OCI-LY7 (cell line): ENCODE results near the gene POLR2E. TPM values are rescaled to one million over a fixed set of nuclear protein-coding genes. Genes with fewer than 3 reads are reported as not detected.
A peak's percentile ranks its signal among the peaks of the same experiment; 100 is the strongest.

Experiments used
- BruUV-seq: library from RNA; stranded (reverse); fragments of 400-500 nt; replicated peaks from 2 replicates; lab custom pipeline; 2021; lab: Mats Ljungman, UMichigan
- CTCF ChIA-PET: fragments of 300-600 bp; sonication (Branson Sonifier 250); formaldehyde crosslinking; loops from one replicate; lab custom pipeline; 2022; ENCODE audit warnings: antibody characterized with exemption; ENCODE audit not compliant: unreplicated experiment; lab: Charles Lee
- POLR2A ChIA-PET: fragments of 300-600 bp; sonication (Branson Sonifier 250); formaldehyde crosslinking; loops from one replicate; lab custom pipeline; 2022; ENCODE audit warnings: antibody characterized with exemption; lab: Charles Lee
- DNase-seq: peaks from one replicate; pipeline ENCODE4 v3.0.0-alpha.2; 2015; ENCODE audit warnings: low spot score
- H2AFZ ChIP-seq: fragments of 200-600 bp; sonication (generic), shearing (Covaris generic); 2 replicates; pipeline ENCODE4 v1.6.1; 2014; ENCODE audit warnings: mild to moderate bottlenecking, antibody characterized with exemption, low read length, moderate library complexity
- H3K27ac ChIP-seq: fragments of 200-600 bp; sonication (generic); 2 replicates; pipeline ENCODE4 v1.5.1; 2014; ENCODE audit warnings: mixed run types, low read depth, mild to moderate bottlenecking, moderate library complexity, low read length, inconsistent platforms; ENCODE audit not compliant: poor library complexity, severe bottlenecking
- H3K36me3 ChIP-seq: fragments of 200-600 bp; sonication (generic); 2 replicates; pipeline ENCODE4 v1.6.1; 2014; ENCODE audit warnings: mild to moderate bottlenecking, antibody characterized with exemption, low read length, moderate library complexity, mixed read lengths; ENCODE audit not compliant: insufficient read depth
- H3K4me1 ChIP-seq: fragments of 200-600 bp; sonication (generic); 2 replicates; pipeline ENCODE4 v1.5.1; 2014; ENCODE audit warnings: mild to moderate bottlenecking, low read length; ENCODE audit not compliant: insufficient read depth, poor library complexity, severe bottlenecking
- H3K4me2 ChIP-seq: fragments of 200-600 bp; sonication (generic); 2 replicates; pipeline ENCODE4 v1.6.1; 2014; ENCODE audit warnings: mild to moderate bottlenecking, low read length
- H3K4me3 ChIP-seq: fragments of 200-600 bp; sonication (generic); 2 replicates; pipeline ENCODE4 v1.5.1; 2014; ENCODE audit warnings: mild to moderate bottlenecking, low read depth, low read length; ENCODE audit not compliant: poor library complexity, severe bottlenecking
- H3K79me2 ChIP-seq: fragments of 200-600 bp; sonication (generic); 2 replicates; pipeline ENCODE4 v1.6.1; 2016; ENCODE audit warnings: low read depth, mild to moderate bottlenecking, low read length, moderate library complexity, mixed read lengths; ENCODE audit not compliant: insufficient read depth
- H3K9me2 ChIP-seq: fragments of 200-600 bp; sonication (generic); 2 replicates; pipeline ENCODE4 v1.6.1; 2016; ENCODE audit warnings: mild to moderate bottlenecking, low read length, mixed read lengths; ENCODE audit not compliant: insufficient read depth
- H3K9me3 ChIP-seq: fragments of 200-600 bp; sonication (generic); 2 replicates; pipeline ENCODE4 v1.6.1; 2014; ENCODE audit warnings: mild to moderate bottlenecking, mixed run types, low read length, mixed read lengths
- H4K20me1 ChIP-seq: fragments of 200-600 bp; sonication (generic); 2 replicates; pipeline ENCODE4 v1.6.1; 2014; ENCODE audit warnings: mild to moderate bottlenecking, antibody characterized with exemption, low read length, moderate library complexity, mixed read lengths; ENCODE audit not compliant: insufficient read depth
- CTCF ChIP-seq: fragments of 200-600 bp; sonication (generic); conservative IDR thresholded peaks from 2 replicates; pipeline ENCODE4 v1.5.1; 2014; ENCODE audit warnings: mild to moderate bottlenecking, antibody characterized with exemption, low read length, moderate library complexity, mixed read lengths
- EZH2phosphoT487 ChIP-seq: fragments of 200-600 bp; sonication (generic); IDR thresholded peaks from 2 replicates; pipeline ENCODE4 v1.6.1; 2018; ENCODE audit warnings: low read depth, borderline replicate concordance, mild to moderate bottlenecking, mixed run types, antibody characterized with exemption, low read length, moderate library complexity, mixed read lengths
- intact Hi-C: fragments of 100-400 bp; cut with micrococcal nuclease; formaldehyde crosslinking; loops from one replicate; pipeline ENCODE4 v1.10.0; 2022; ENCODE audit not compliant: unreplicated experiment
- total RNA-seq, 2 experiments: library from RNA; depleted of rRNA in 1 of 2; stranded (reverse); fragments of >200 nt in 1 of 2; shearing (Covaris generic) in 1 of 2; gene quantifications; 2 replicates each; pipeline ENCODE4 v1.2.3, GENCODE V29; 2014 to 2022

POLR2E gene
- total RNA-seq, 2 experiments from 2014 or later, result 153 to 193 TPM

- intact Hi-C loops, result loop anchor here (1.0 to 5.0 kb wide), 2 partner anchors 8 to 33 kb away; partner anchors contain the start of gene GPX4
- TF ChIP-seq EZH2phosphoT487, result no peak
- TF ChIP-seq CTCF, result no peak; the same call in 1 of the 2 replicates
- peaks cover 32% of the 10 kb centered on the region for H3K79me2 ChIP-seq
- DNase-seq, result peak; percentile 78
- H2AFZ ChIP-seq, result no peak overlapping the region
- H3K9me3 ChIP-seq, result no peaks in the 10 kb centered on the region
- H3K4me2 ChIP-seq, result peak overlapping the region; percentile 99
- peaks cover 52% of the 10 kb centered on the region for H3K36me3 ChIP-seq
- no peaks in the 10 kb centered on the region for H3K9me2 ChIP-seq
- CTCF ChIA-PET, result no interaction called here
- POLR2A ChIA-PET, result no interaction called here
- H4K20me1 ChIP-seq, result no peaks in the 10 kb centered on the region
- BruUV-seq, result no TSS peak
- H3K4me3 ChIP-seq, result peak overlapping the region; percentile 95
- H3K27ac ChIP-seq, result peak overlapping the region; percentile 91
- peaks cover 54% of the 10 kb centered on the region for H3K4me1 ChIP-seq
These were observed 26.0 kb downstream of the POLR2E start for GRCh38 chr19:1069009-1069779.

GRCh38 chr19:1068009-1069001 lies 26.9 kb downstream of the POLR2E start:
- ChIA-PET POLR2A (interaction anchor here (0.6 to 1.8 kb wide), 4 partner anchors 8 to 41 kb away, joined by 3 to 16 read pairs (median 6); partner anchors contain the start of gene CNN2), CTCF (interaction anchor here (0.5 kb wide), 1 partner anchor 193 kb away, joined by 3 read pairs; no protein-coding TSS in a partner anchor)
- Histone ChIP-seq H3K4me3 (peak overlapping the region; percentile 95), H4K20me1 (no peaks in the 10 kb centered on the region), H3K4me2 (peak overlapping the region; percentile 99), H3K4me1 (peaks cover 57% of the 10 kb centered on the region), H3K36me3 (peaks cover 43% of the 10 kb centered on the region), H2AFZ (no peak overlapping the region), H3K79me2 (peaks cover 32% of the 10 kb centered on the region), H3K9me2 (no peaks in the 10 kb centered on the region), H3K9me3 (no peaks in the 10 kb centered on the region), H3K27ac (peak overlapping the region; percentile 91)
- no TSS peak for BruUV-seq
- intact Hi-C loops, result loop anchor here (1.0 to 5.0 kb wide), 2 partner anchors 9 to 34 kb away; partner anchors contain the start of gene GPX4
- TF ChIP-seq CTCF, result no peak
- TF ChIP-seq EZH2phosphoT487, result no peak
- peak; percentile 61 for DNase-seq
